ENCODE measurements around the gene PSORS1C1. TPM values are rescaled to one million over a fixed set of nuclear protein-coding genes. Genes with fewer than 3 reads are reported as not detected.

PSORS1C1 gene
- total RNA-seq, 1 donor from 2014 or later, result not detected

- peak within 1 kb of the TSS; percentile 18 for H3K27ac Mint-ChIP-seq
Measured at GRCh38 chr6:31112478-31112877, 2.1 kb upstream of the PSORS1C1 start, which contains the start of gene C6orf15. C6orf15 (minus strand) TSS chr6:31112575; CDS start chr6:31112555, 20 bp downstream.

DNA sequence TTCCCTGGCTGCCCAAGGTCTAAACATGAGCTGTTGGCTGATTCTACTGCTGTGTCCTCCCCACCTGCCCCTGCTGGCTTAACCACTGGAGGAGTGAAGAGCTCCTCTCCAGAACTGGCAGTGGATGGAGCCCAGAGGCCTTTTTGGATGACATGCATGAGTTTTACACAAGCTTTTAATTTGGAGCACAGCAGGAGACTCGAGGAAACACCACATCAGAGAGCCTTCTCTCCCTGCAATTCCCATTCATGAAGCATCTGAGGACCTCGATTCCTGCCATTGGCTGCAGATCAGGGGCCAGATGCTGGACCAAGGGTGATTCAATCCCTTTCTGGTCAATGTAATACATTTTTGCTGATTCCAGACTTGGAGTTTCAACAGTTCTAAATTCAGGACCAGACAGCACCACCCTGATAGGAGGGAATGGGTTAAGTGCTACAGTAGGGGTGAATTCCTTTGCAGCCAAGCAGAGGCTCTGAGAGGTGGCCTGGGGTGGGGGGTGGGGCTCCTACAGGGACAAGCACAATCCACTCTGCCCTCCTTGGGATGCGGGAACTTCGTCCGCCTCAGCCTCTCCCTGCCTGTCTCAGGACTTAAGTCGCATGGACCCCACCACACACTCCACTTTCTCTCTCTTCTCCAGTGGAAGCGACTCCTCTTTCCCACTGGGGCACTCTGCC is 599 bp upstream of the PSORS1C1 start:
- TF ChIP-seq EZH2 (IDR thresholded peaks at IDR 0.05) (no peak), CTCF (IDR thresholded peaks at IDR 0.05) (no peak), EZH2phosphoT487 (IDR thresholded peaks at IDR 0.05) (no peak)
- H3K9ac ChIP-seq, result no peak overlapping the region
- H3K36me3 ChIP-seq, result no peaks in the 10 kb centered on the region
- Mint-ChIP-seq H3K9me3 (peaks cover 2% of the 10 kb centered on the region), H3K27me3 (ENCODE audit: insufficient read depth, low read depth) (peaks cover 15% of the 10 kb centered on the region), H3K4me1 (peaks cover 22% of the 10 kb centered on the region), H3K27ac (peak overlapping the region; percentile 28), H3K36me3 (no peaks in the 10 kb centered on the region), H3K4me3 (no peak overlapping the region)
- peak overlapping the region; percentile 10 for H3K4me2 ChIP-seq
- no peak for DNase-seq (ENCODE audit: low spot score)
- H3K27ac ChIP-seq, result no peak overlapping the region
- no peaks in the 10 kb centered on the region for H4K20me1 ChIP-seq (ENCODE audit: low read depth)
- no peak overlapping the region for H2AFZ ChIP-seq (replicated peaks)
- H3K4me1 ChIP-seq, result peaks cover 17% of the 10 kb centered on the region
- H3K79me2 ChIP-seq (ENCODE audit: low read depth), result no peaks in the 10 kb centered on the region
- no peak overlapping the region for H3K4me3 ChIP-seq
- no peaks in the 10 kb centered on the region for H3K9me3 ChIP-seq (ENCODE audit: low read depth)
- peaks cover 8% of the 10 kb centered on the region for H3K27me3 ChIP-seq
- H3F3A ChIP-seq (ENCODE audit: low read depth), result no peaks in the 10 kb centered on the region

More at GRCh38 chr6:31112478-31112877, 2.1 kb upstream of the PSORS1C1 start, which contains the start of gene C6orf15:
- Histone ChIP-seq H3K9ac (no peak within 1 kb of the TSS), H3K79me2 (ENCODE audit: low read depth) (no peaks in the 10 kb centered on the region), H3K27ac (no peak within 1 kb of the TSS), H4K20me1 (ENCODE audit: low read depth) (no peaks in the 10 kb centered on the region), H3K36me3 (no peaks in the 10 kb centered on the region), H3F3A (ENCODE audit: low read depth) (no peaks in the 10 kb centered on the region), H3K27me3 (peaks cover 8% of the 10 kb centered on the region), H3K9me3 (ENCODE audit: low read depth) (no peaks in the 10 kb centered on the region), H2AFZ (replicated peaks) (no peak within 1 kb of the TSS), H3K4me1 (peaks cover 17% of the 10 kb centered on the region), H3K4me2 (no peak within 1 kb of the TSS), H3K4me3 (no peak within 1 kb of the TSS)
- H3K4me3 Mint-ChIP-seq, result no peak within 1 kb of the TSS
- H3K4me1 Mint-ChIP-seq, result peaks cover 22% of the 10 kb centered on the region
- TF ChIP-seq EZH2 (IDR thresholded peaks at IDR 0.05), result no peak
- TF ChIP-seq EZH2phosphoT487 (IDR thresholded peaks at IDR 0.05), result no peak
- TF ChIP-seq CTCF (IDR thresholded peaks at IDR 0.05), result no peak
- no peak for DNase-seq (ENCODE audit: low spot score)
- peaks cover 15% of the 10 kb centered on the region for H3K27me3 Mint-ChIP-seq (ENCODE audit: insufficient read depth, low read depth)
- H3K9me3 Mint-ChIP-seq, result peaks cover 2% of the 10 kb centered on the region
- no peaks in the 10 kb centered on the region for H3K36me3 Mint-ChIP-seq

DNA sequence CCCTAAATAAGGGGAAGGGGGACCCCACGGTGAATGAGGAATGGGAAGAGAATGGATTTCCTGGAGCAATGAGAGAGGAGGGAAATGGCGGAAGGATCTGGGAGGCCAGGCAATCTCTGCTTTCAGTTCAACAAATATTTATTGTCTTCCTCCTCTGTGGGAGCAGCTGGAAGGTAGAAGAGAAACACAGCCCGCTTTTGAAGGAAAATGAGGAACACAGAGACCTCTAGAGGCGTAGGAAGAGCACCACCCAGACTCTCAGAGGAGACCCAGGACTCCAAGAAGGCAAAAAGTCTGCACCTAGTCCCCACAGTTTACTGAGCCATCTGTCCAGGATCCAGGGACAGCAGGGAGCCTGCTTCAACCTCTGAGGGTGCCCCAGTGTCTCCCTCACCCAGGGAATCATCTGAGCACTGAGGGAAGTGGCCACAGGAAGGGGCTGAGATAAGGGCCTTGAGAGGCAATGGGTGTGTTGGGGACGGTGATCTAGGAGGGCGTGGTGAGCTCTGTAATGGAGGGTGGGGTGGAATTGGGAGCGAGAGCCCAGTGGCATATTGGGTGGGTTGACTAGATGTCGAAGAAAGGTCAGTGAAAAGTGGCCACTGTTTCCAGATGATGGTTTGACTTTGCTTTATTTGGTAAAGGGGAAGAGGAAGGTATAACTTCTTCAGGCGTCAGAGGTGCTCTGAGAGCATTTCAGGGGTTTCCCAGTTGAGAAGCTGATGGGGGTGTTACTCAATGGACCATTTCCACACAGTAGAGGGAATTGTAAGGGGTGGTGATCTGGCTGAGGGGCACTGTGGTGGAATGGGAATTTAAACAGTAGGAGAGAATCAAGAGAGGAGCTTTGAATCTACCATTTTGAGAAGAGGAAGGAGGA is 610 bp downstream of the PSORS1C1 start:
- peaks cover 17% of the 10 kb centered on the region for H3K4me1 ChIP-seq
- TF ChIP-seq EZH2 (IDR thresholded peaks at IDR 0.05) (no peak), EZH2phosphoT487 (IDR thresholded peaks at IDR 0.05) (no peak), CTCF (IDR thresholded peaks at IDR 0.05) (no peak)
- no peak overlapping the region for H3K27ac ChIP-seq
- peak overlapping the region; percentile 47 for H2AFZ ChIP-seq (replicated peaks)
- no peaks in the 10 kb centered on the region for H3F3A ChIP-seq (ENCODE audit: low read depth)
- peaks cover 11% of the 10 kb centered on the region for H3K27me3 Mint-ChIP-seq (ENCODE audit: insufficient read depth, low read depth)
- DNase-seq (ENCODE audit: low spot score), result no peak
- H3K4me2 ChIP-seq, result no peak overlapping the region
- peaks cover 22% of the 10 kb centered on the region for H3K4me1 Mint-ChIP-seq
- H3K27me3 ChIP-seq, result peaks cover under 1% of the 10 kb centered on the region
- H3K79me2 ChIP-seq (ENCODE audit: low read depth), result no peaks in the 10 kb centered on the region
- no peak overlapping the region for H3K4me3 ChIP-seq
- no peak overlapping the region for H3K27ac Mint-ChIP-seq
- no peak overlapping the region for H3K9ac ChIP-seq
- H3K4me3 Mint-ChIP-seq, result no peak overlapping the region
- no peaks in the 10 kb centered on the region for H3K9me3 ChIP-seq (ENCODE audit: low read depth)
- H4K20me1 ChIP-seq (ENCODE audit: low read depth), result no peaks in the 10 kb centered on the region
- H3K9me3 Mint-ChIP-seq, result no peaks in the 10 kb centered on the region
- H3K36me3 ChIP-seq, result no peaks in the 10 kb centered on the region
- no peaks in the 10 kb centered on the region for H3K36me3 Mint-ChIP-seq

Measured in neural progenitor cell (in vitro differentiated cells).